ENCODE measurements around the gene GPANK1.

GPANK1 gene

GRCh38 chr6:31676322-31676903 lies 11.6 kb upstream of the GPANK1 start:
- Histone ChIP-seq H3K36me3 (ENCODE audit: insufficient read depth, low read length) (peaks cover 21% of the 10 kb centered on the region), H3K9me2 (ENCODE audit: low read depth, low read length) (no peaks in the 10 kb centered on the region), H3K27ac (ENCODE audit: low read depth, low read length, poor library complexity, severe bottlenecking) (no peak overlapping the region), H3F3A (ENCODE audit: insufficient read depth, low read length) (no peaks in the 10 kb centered on the region), H3K9ac (ENCODE audit: low read length) (no peak overlapping the region), H3K4me3 (ENCODE audit: low read depth, low read length, poor library complexity, severe bottlenecking) (no peak overlapping the region), H3K79me2 (ENCODE audit: insufficient read depth, low read length) (no peaks in the 10 kb centered on the region), H3K4me2 (ENCODE audit: low read length) (no peak overlapping the region), H3K9me3 (ENCODE audit: low read length) (no peaks in the 10 kb centered on the region), H2AFZ (ENCODE audit: low read length) (no peak overlapping the region), H3K27me3 (ENCODE audit: insufficient read depth, low read length) (no peaks in the 10 kb centered on the region), H3K4me1 (ENCODE audit: insufficient read depth, low read length, severe bottlenecking) (peaks cover 14% of the 10 kb centered on the region), H4K20me1 (ENCODE audit: insufficient read depth, low read length) (no peaks in the 10 kb centered on the region)
- TF ChIP-seq CTCF (IDR thresholded peaks at IDR 0.05; ENCODE audit: low read length): no peak
- TF ChIP-seq EZH2 (IDR thresholded peaks at IDR 0.05; ENCODE audit: borderline replicate concordance, low read length): no peak

GRCh38 chr6:31669676-31670075 lies 4.9 kb upstream of the GPANK1 start, which contains the start of gene LY6G5B:
Gene LY6G5B (plus strand): TSS chr6:31669976. CDS start chr6:31670951, 975 bp downstream.
- H2AFZ ChIP-seq (ENCODE audit: low read length): no peak within 1 kb of the TSS
- H3K4me2 ChIP-seq (ENCODE audit: low read length): no peak within 1 kb of the TSS
- peaks cover 10% of the 10 kb centered on the region for H3K79me2 ChIP-seq (ENCODE audit: insufficient read depth, low read length)
- no peaks in the 10 kb centered on the region for H3K9me2 ChIP-seq (ENCODE audit: low read depth, low read length)
- no peak within 1 kb of the TSS for H3K9ac ChIP-seq (ENCODE audit: low read length)
- no peaks in the 10 kb centered on the region for H3K9me3 ChIP-seq (ENCODE audit: low read length)
- H3K4me1 ChIP-seq (ENCODE audit: insufficient read depth, low read length, severe bottlenecking): peaks cover 7% of the 10 kb centered on the region
- no peak within 1 kb of the TSS for H3K4me3 ChIP-seq (ENCODE audit: low read depth, low read length, poor library complexity, severe bottlenecking)
- no peak within 1 kb of the TSS for H3K27ac ChIP-seq (ENCODE audit: low read depth, low read length, poor library complexity, severe bottlenecking)
- H3K36me3 ChIP-seq (ENCODE audit: insufficient read depth, low read length): peaks cover 76% of the 10 kb centered on the region
- no peak for TF ChIP-seq EZH2 (IDR thresholded peaks at IDR 0.05; ENCODE audit: borderline replicate concordance, low read length)
- no peak for TF ChIP-seq CTCF (IDR thresholded peaks at IDR 0.05; ENCODE audit: low read length)
- no peaks in the 10 kb centered on the region for H3K27me3 ChIP-seq (ENCODE audit: insufficient read depth, low read length)
- H4K20me1 ChIP-seq (ENCODE audit: insufficient read depth, low read length): no peaks in the 10 kb centered on the region
- no peaks in the 10 kb centered on the region for H3F3A ChIP-seq (ENCODE audit: insufficient read depth, low read length)

- Histone ChIP-seq H3K79me2 (ENCODE audit: insufficient read depth, low read length) (peaks cover 21% of the 10 kb centered on the region), H3K4me2 (ENCODE audit: low read length) (peak overlapping the region; percentile 99), H3K9me3 (ENCODE audit: low read length) (no peaks in the 10 kb centered on the region), H3F3A (ENCODE audit: insufficient read depth, low read length) (no peaks in the 10 kb centered on the region), H3K9me2 (ENCODE audit: low read depth, low read length) (no peaks in the 10 kb centered on the region), H3K27ac (ENCODE audit: low read depth, low read length, poor library complexity, severe bottlenecking) (peak overlapping the region; percentile 97), H3K27me3 (ENCODE audit: insufficient read depth, low read length) (no peaks in the 10 kb centered on the region), H2AFZ (ENCODE audit: low read length) (no peak overlapping the region), H3K4me1 (ENCODE audit: insufficient read depth, low read length, severe bottlenecking) (peaks cover 35% of the 10 kb centered on the region), H3K4me3 (ENCODE audit: low read depth, low read length, poor library complexity, severe bottlenecking) (peak overlapping the region; percentile 100), H4K20me1 (ENCODE audit: insufficient read depth, low read length) (no peaks in the 10 kb centered on the region), H3K9ac (ENCODE audit: low read length) (peak overlapping the region; percentile 99), H3K36me3 (ENCODE audit: insufficient read depth, low read length) (peaks cover 72% of the 10 kb centered on the region)
- TF ChIP-seq EZH2 (IDR thresholded peaks at IDR 0.05; ENCODE audit: borderline replicate concordance, low read length): no peak
- no peak for TF ChIP-seq CTCF (IDR thresholded peaks at IDR 0.05; ENCODE audit: low read length)
Observed at GRCh38 chr6:31666337-31666965, 1.7 kb upstream of the GPANK1 start.
